DND-41 (cell line): ENCODE results near the gene SUN2.

Experiments used
- ATAC-seq: fragments of 200-7000 bp; cut with Tn5 transposase; 3 replicates; pipeline ENCODE4 v1.9.1; 2021; ENCODE audit warnings: low read depth; ENCODE audit not compliant: insufficient read depth
- DNase-seq: peaks from one replicate; pipeline ENCODE4 v3.0.0-alpha.2; 2020
- H2AFZ ChIP-seq: 2 replicates; pipeline ENCODE4 v1.6.0; 2012; ENCODE audit warnings: low read depth, low read length
- H3K27ac ChIP-seq: 2 replicates; pipeline ENCODE4 v1.5.1; 2012; ENCODE audit warnings: low read length, inconsistent platforms
- H3K27me3 ChIP-seq: fragments of 200-600 bp; sonication (generic); 2 replicates; pipeline ENCODE4 v1.6.0; 2012; ENCODE audit warnings: low read length, mild to moderate bottlenecking, inconsistent platforms; ENCODE audit not compliant: insufficient read depth, poor library complexity
- H3K36me3 ChIP-seq: 2 replicates; pipeline ENCODE4 v1.5.1; 2012; ENCODE audit warnings: low read length, inconsistent platforms; ENCODE audit not compliant: insufficient read depth
- H3K4me1 ChIP-seq: 2 replicates; pipeline ENCODE4 v1.5.1; 2012; ENCODE audit warnings: mild to moderate bottlenecking, low read length; ENCODE audit not compliant: insufficient read depth
- H3K4me2 ChIP-seq: 2 replicates; pipeline ENCODE4 v1.6.0; 2012; ENCODE audit warnings: mild to moderate bottlenecking, moderate library complexity, low read length, inconsistent platforms; ENCODE audit not compliant: insufficient read depth
- H3K4me3 ChIP-seq, 2 experiments: fragments of 200-600 bp in 1 of 2; shearing (Covaris generic) in 1 of 2; 2 replicates each; pipeline ENCODE4 v1.5.1; 2012 to 2016; ENCODE audit warnings: inconsistent platforms in 2 of 2, low read length in 2 of 2, mild to moderate bottlenecking in 2 of 2, low read depth in 1 of 2, moderate library complexity in 1 of 2
- H3K79me2 ChIP-seq: 2 replicates; pipeline ENCODE4 v1.6.0; 2012; ENCODE audit warnings: low read length, inconsistent platforms; ENCODE audit not compliant: insufficient read depth
- H3K9ac ChIP-seq: 2 replicates; pipeline ENCODE4 v1.6.0; 2012; ENCODE audit warnings: low read depth, mild to moderate bottlenecking, inconsistent platforms, low read length, moderate library complexity
- H3K9me3 ChIP-seq: 2 replicates; pipeline ENCODE4 v1.5.1; 2012; ENCODE audit warnings: low read length, moderate library complexity, mild to moderate bottlenecking, inconsistent platforms; ENCODE audit not compliant: insufficient read depth, severe bottlenecking
- H4K20me1 ChIP-seq: 2 replicates; pipeline ENCODE4 v1.6.0; 2012; ENCODE audit warnings: low read length; ENCODE audit not compliant: insufficient read depth
- CTCF ChIP-seq: IDR thresholded peaks from 2 replicates; pipeline ENCODE4 v1.5.1; 2012; ENCODE audit warnings: borderline replicate concordance, low read length, moderate library complexity, mild to moderate bottlenecking; ENCODE audit not compliant: poor library complexity, severe bottlenecking; ENCODE audit errors: extremely low read depth
- EZH2 ChIP-seq: IDR thresholded peaks from 3 replicates; pipeline ENCODE4 v1.6.1; 2012; ENCODE audit warnings: borderline replicate concordance, low read depth, mild to moderate bottlenecking, moderate library complexity, low read length, inconsistent platforms; ENCODE audit not compliant: severe bottlenecking

Gene SUN2

GRCh38 chr22:38799265-38800002 lies 43.6 kb upstream of the SUN2 start:
- no peaks in the 10 kb centered on the region for H3K9me3 ChIP-seq
- DNase-seq (no peak), ATAC-seq (no peak)
- no peak for TF ChIP-seq EZH2
- no peak for TF ChIP-seq CTCF
- no peak overlapping the region for H2AFZ ChIP-seq
- no peaks in the 10 kb centered on the region for H4K20me1 ChIP-seq
- no peaks in the 10 kb centered on the region for H3K79me2 ChIP-seq
- H3K27me3 ChIP-seq, result no peaks in the 10 kb centered on the region
- no peak overlapping the region for H3K4me3 ChIP-seq
- no peaks in the 10 kb centered on the region for H3K36me3 ChIP-seq
- peaks cover 5% of the 10 kb centered on the region for H3K4me1 ChIP-seq
- H3K4me2 ChIP-seq, result no peak overlapping the region
- no peak overlapping the region for H3K9ac ChIP-seq
- no peak overlapping the region for H3K27ac ChIP-seq

GRCh38 chr22:38798496-38798895 lies 42.7 kb upstream of the SUN2 start:
- no peak overlapping the region for H3K27ac ChIP-seq
- peaks cover 3% of the 10 kb centered on the region for H3K79me2 ChIP-seq
- TF ChIP-seq CTCF (no peak), EZH2 (no peak)
- H3K9me3 ChIP-seq, result no peaks in the 10 kb centered on the region
- H3K36me3 ChIP-seq, result no peaks in the 10 kb centered on the region
- no peak overlapping the region for H3K4me3 ChIP-seq
- no peak overlapping the region for H3K9ac ChIP-seq
- no peak for DNase-seq
- H3K4me2 ChIP-seq, result no peak overlapping the region
- no peak for ATAC-seq
- H2AFZ ChIP-seq, result no peak overlapping the region
- H4K20me1 ChIP-seq, result no peaks in the 10 kb centered on the region
- no peaks in the 10 kb centered on the region for H3K27me3 ChIP-seq
- H3K4me1 ChIP-seq, result peaks cover 9% of the 10 kb centered on the region

DNA sequence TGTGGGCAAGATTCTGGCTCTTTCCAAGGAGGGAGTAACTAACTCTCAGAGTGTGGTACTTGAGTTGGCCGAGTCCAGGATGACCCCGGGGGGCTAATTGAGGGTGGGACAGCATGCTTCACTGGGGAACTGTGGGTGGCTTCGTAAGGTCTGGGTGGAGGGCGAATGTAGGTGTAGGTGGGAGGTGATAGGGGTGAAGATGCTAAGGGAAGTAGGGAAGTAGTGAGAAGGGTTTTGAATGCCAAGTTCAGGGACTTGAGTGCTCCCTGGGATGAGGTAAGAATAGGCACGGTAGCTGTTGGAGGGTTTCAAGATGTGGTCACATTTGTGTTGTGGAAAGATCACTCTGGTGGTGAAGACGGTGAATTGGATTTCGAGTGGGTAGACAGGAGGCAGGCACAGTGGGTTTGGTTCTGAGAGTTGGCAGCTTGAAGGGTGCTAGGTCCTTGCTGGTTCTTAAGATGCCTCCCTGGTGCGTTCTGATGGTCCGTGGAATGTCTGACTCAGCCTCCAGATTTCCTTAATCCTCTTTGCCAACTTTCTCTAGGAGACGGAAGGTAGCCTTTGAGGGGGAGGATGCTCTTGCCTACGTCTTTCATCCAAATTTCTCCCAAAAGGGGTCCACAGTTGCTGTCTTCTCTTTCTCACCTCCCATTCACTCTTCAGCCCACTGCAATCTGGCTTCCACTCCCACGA lies 40.6 kb upstream of the SUN2 start:
- H4K20me1 ChIP-seq, result no peaks in the 10 kb centered on the region
- H2AFZ ChIP-seq, result no peak overlapping the region
- no peaks in the 10 kb centered on the region for H3K27me3 ChIP-seq
- no peak overlapping the region for H3K4me2 ChIP-seq
- H3K4me3 ChIP-seq, result no peak overlapping the region
- H3K9ac ChIP-seq, result no peak overlapping the region
- H3K36me3 ChIP-seq, result no peaks in the 10 kb centered on the region
- ATAC-seq (no peak), DNase-seq (no peak)
- no peak for TF ChIP-seq EZH2
- no peak for TF ChIP-seq CTCF
- H3K9me3 ChIP-seq, result no peaks in the 10 kb centered on the region
- no peak overlapping the region for H3K27ac ChIP-seq
- H3K79me2 ChIP-seq, result peaks cover 9% of the 10 kb centered on the region
- H3K4me1 ChIP-seq, result peaks cover 21% of the 10 kb centered on the region
